H9 (cell line): ENCODE results near the gene HYAL3. TPM values are rescaled to one million over a fixed set of nuclear protein-coding genes. Genes with fewer than 3 reads are reported as not detected.

Source experiments
- DNase-seq: peaks from one replicate; pipeline ENCODE4 v3.0.0-alpha.2; 2017
- H2AFZ ChIP-seq: one replicate; pipeline ENCODE4 v1.6.1; 2013; ENCODE audit warnings: mild to moderate bottlenecking, low read length, control low read depth, moderate library complexity
- H2AK5ac ChIP-seq: 2 replicates; pipeline ENCODE4 v1.6.1; 2013; ENCODE audit warnings: low read length, control low read depth, mixed read lengths; ENCODE audit not compliant: insufficient read length
- H2BK120ac ChIP-seq: one replicate; pipeline ENCODE4 v1.6.1; 2013; ENCODE audit warnings: low read depth, mild to moderate bottlenecking, low read length, control low read depth, inconsistent platforms; ENCODE audit not compliant: poor library complexity, severe bottlenecking
- H2BK12ac ChIP-seq: 2 replicates; pipeline ENCODE4 v1.6.1; 2013; ENCODE audit warnings: low read length, control low read depth, mixed read lengths, low read depth; ENCODE audit not compliant: insufficient read length
- H2BK15ac ChIP-seq: 2 replicates; pipeline ENCODE4 v1.6.1; 2013; ENCODE audit warnings: low read depth, low read length, control low read depth
- H2BK20ac ChIP-seq: one replicate; pipeline ENCODE4 v1.6.1; 2013; ENCODE audit warnings: low read depth, mild to moderate bottlenecking, low read length, control low read depth, inconsistent platforms; ENCODE audit not compliant: poor library complexity, severe bottlenecking
- H2BK5ac ChIP-seq: 2 replicates; pipeline ENCODE4 v1.6.1; 2013; ENCODE audit warnings: low read length, control low read depth, mixed read lengths; ENCODE audit not compliant: insufficient read length
- H3K14ac ChIP-seq: 2 replicates; pipeline ENCODE4 v1.6.1; 2013; ENCODE audit warnings: low read length, control low read depth; ENCODE audit not compliant: insufficient read depth
- H3K18ac ChIP-seq: 2 replicates; pipeline ENCODE4 v1.6.1; 2013; ENCODE audit warnings: low read depth, mild to moderate bottlenecking, mixed read lengths, low read length, control low read depth; ENCODE audit not compliant: insufficient read length
- H3K23ac ChIP-seq: 2 replicates; pipeline ENCODE4 v1.6.1; 2013; ENCODE audit warnings: low read length, control low read depth, mixed read lengths, low read depth; ENCODE audit not compliant: insufficient read length
- H3K23me2 ChIP-seq: 2 replicates; pipeline ENCODE4 v1.6.1; 2013; ENCODE audit warnings: low read depth, mild to moderate bottlenecking, mixed read lengths, low read length, control low read depth; ENCODE audit not compliant: insufficient read length, poor library complexity, severe bottlenecking
- H3K27ac ChIP-seq: 2 replicates; pipeline ENCODE4 v1.5.1; 2013; ENCODE audit warnings: low read length, control low read depth, mixed read lengths, low read depth; ENCODE audit not compliant: insufficient read length
- H3K27me3 ChIP-seq: 2 replicates; pipeline ENCODE4 v1.6.1; 2013; ENCODE audit warnings: low read length, control low read depth, inconsistent platforms; ENCODE audit not compliant: insufficient read depth
- H3K4ac ChIP-seq: 2 replicates; pipeline ENCODE4 v1.6.1; 2013; ENCODE audit warnings: low read depth, mild to moderate bottlenecking, control low read depth, inconsistent platforms, low read length, moderate library complexity
- H3K4me1 ChIP-seq: 2 replicates; pipeline ENCODE4 v1.6.1; 2013; ENCODE audit warnings: low read length, control low read depth, inconsistent platforms; ENCODE audit not compliant: insufficient read depth
- H3K4me2 ChIP-seq: 2 replicates; pipeline ENCODE4 v1.6.1; 2013; ENCODE audit warnings: low read length, control low read depth, mixed read lengths; ENCODE audit not compliant: insufficient read length, insufficient read depth
- H3K56ac ChIP-seq: 2 replicates; pipeline ENCODE4 v1.6.1; 2013; ENCODE audit warnings: low read depth, mild to moderate bottlenecking, mixed read lengths, low read length, control low read depth; ENCODE audit not compliant: insufficient read length
- H3K79me1 ChIP-seq: 2 replicates; pipeline ENCODE4 v1.6.1; 2013; ENCODE audit warnings: low read depth, mild to moderate bottlenecking, moderate library complexity, low read length, control low read depth, inconsistent platforms; ENCODE audit not compliant: insufficient read depth, poor library complexity, severe bottlenecking
- H3K79me2 ChIP-seq: 2 replicates; pipeline ENCODE4 v1.6.1; 2013; ENCODE audit warnings: low read length, control low read depth, inconsistent platforms; ENCODE audit not compliant: insufficient read depth
- H3K9ac ChIP-seq: 2 replicates; pipeline ENCODE4 v1.6.1; 2013; ENCODE audit warnings: low read length, control low read depth, mixed read lengths; ENCODE audit not compliant: insufficient read length; ENCODE audit errors: extremely low read depth
- H3K9me3 ChIP-seq: one replicate; pipeline ENCODE4 v1.6.1; 2013; ENCODE audit warnings: low read depth, low read length, inconsistent platforms; ENCODE audit not compliant: control insufficient read depth
- H3T11ph ChIP-seq: one replicate; pipeline ENCODE4 v1.6.1; 2013; ENCODE audit warnings: mild to moderate bottlenecking, low read length, control low read depth, inconsistent platforms
- H4K20me1 ChIP-seq: one replicate; pipeline ENCODE4 v1.6.1; 2013; ENCODE audit not compliant: control insufficient read depth, insufficient read length, insufficient read depth
- H4K5ac ChIP-seq: 2 replicates; pipeline ENCODE4 v1.6.1; 2013; ENCODE audit warnings: low read depth, mild to moderate bottlenecking, mixed read lengths, low read length, control low read depth; ENCODE audit not compliant: insufficient read length
- H4K8ac ChIP-seq: replicated peaks from 2 replicates; pipeline ENCODE4 v1.6.1; 2013; ENCODE audit warnings: low read length, control low read depth, mixed read lengths, low read depth; ENCODE audit not compliant: insufficient read length
- H4K91ac ChIP-seq: 2 replicates; pipeline ENCODE4 v1.6.1; 2013; ENCODE audit warnings: low read depth, mild to moderate bottlenecking, moderate library complexity, mixed read lengths, low read length, control low read depth; ENCODE audit not compliant: insufficient read length
- H3K27ac Mint-ChIP-seq, 3 experiments: 2 replicates in 2 of 3; 3 replicates in 1 of 3; pipeline ENCODE4 v1.8.0; 2020 to 2021; ENCODE audit warnings: mixed read lengths in 3 of 3, mild to moderate bottlenecking in 1 of 3, moderate library complexity in 1 of 3
- H3K27me3 Mint-ChIP-seq: 2 replicates; pipeline ENCODE4 v1.8.0; 2021; ENCODE audit warnings: low read depth, mild to moderate bottlenecking, moderate library complexity, mixed read lengths
- H3K36me3 Mint-ChIP-seq, 3 experiments: 2 replicates in 2 of 3; 3 replicates in 1 of 3; pipeline ENCODE4 v1.8.0; 2020 to 2021; ENCODE audit warnings: low read depth in 3 of 3, mixed read lengths in 3 of 3; ENCODE audit not compliant: insufficient read depth in 1 of 3
- H3K4me1 Mint-ChIP-seq, 2 experiments: 2 replicates each; pipeline ENCODE4 v1.8.0; 2020; ENCODE audit warnings: mixed read lengths in 2 of 2
- H3K4me3 Mint-ChIP-seq, 2 experiments: 2 replicates in 1 of 2; 3 replicates in 1 of 2; pipeline ENCODE4 v1.8.0; 2020 to 2021; ENCODE audit warnings: mild to moderate bottlenecking in 2 of 2, mixed read lengths in 2 of 2, moderate library complexity in 1 of 2
- H3K9me3 Mint-ChIP-seq, 2 experiments: 2 replicates in 1 of 2; 3 replicates in 1 of 2; pipeline ENCODE4 v1.8.0; 2020; ENCODE audit warnings: mild to moderate bottlenecking in 2 of 2, mixed read lengths in 2 of 2, moderate library complexity in 1 of 2
- WGBS: extraction: QIAGEN DNeasy Blood & Tissue Kit; methylation state at CpG from one replicate; pipeline ENCODE4 v1.1.7; 2013; ENCODE audit warnings: missing lambda C conversion rate, low lambda C conversion rate, mixed read lengths; ENCODE audit not compliant: insufficient read length; ENCODE audit errors: extremely low coverage; 5-methylcytosine and 5-hydroxymethylcytosine counted together
- total RNA-seq: library from RNA; stranded (reverse); gene quantifications from 2 replicates; pipeline ENCODE4 v1.2.1, GENCODE V29; 2021
- TF ChIP-seq, protein P1 (sequence below): fragments of 200-600 bp; sonication (generic); conservative IDR thresholded peaks from 3 replicates; pipeline ENCODE4 v1.8.0; 2021; ENCODE audit warnings: antibody characterized with exemption, mild to moderate bottlenecking

HYAL3 gene
- total RNA-seq, 1 experiment from 2014 or later: 3.1 TPM

DNA sequence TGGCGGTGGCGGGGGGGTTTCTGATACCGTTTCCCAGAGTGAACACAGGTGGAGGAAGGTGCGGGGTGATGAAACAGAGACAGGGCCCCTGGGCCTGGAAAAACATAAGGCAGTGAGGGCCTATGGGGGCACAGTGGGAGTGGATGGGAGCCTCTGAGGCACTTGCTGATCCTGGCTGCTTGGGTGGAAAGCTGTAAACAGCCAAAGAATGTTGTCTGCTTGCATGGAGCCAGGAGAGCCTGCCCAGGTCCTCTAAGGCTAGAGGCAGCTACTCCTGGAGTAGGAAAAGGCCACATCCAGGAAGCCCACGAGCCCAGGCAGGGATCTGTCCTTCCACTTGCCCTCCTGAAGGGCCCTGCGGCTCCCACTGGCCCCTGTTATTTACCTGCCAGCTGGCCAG, 33.2 kb downstream of the HYAL3 start:
- Mint-ChIP-seq H3K4me3 (peak overlapping the region in 1 of 2 experiments; percentile 31; a peak in 1 of 5 replicates), H3K4me1 (peaks cover 46 to 66% of the 10 kb centered on the region in 2 experiments)

More for the DNA sequence above, 33.2 kb downstream of the HYAL3 start:
- Histone ChIP-seq H3K23me2 (no peaks in the 10 kb centered on the region), H3K9ac (no peak overlapping the region), H3K4ac (no peak overlapping the region), H3K14ac (no peak overlapping the region), H2BK120ac (no peak overlapping the region), H3K4me2 (no peak overlapping the region), H3K18ac (no peak overlapping the region), H2AFZ (no peak overlapping the region), H3K27me3 (no peaks in the 10 kb centered on the region), H3K79me1 (no peaks in the 10 kb centered on the region), H2BK5ac (no peak overlapping the region), H2BK20ac (no peak overlapping the region), H3K27ac (no peak overlapping the region), H3K4me1 (peaks cover 5% of the 10 kb centered on the region; the same call in 1 of the 2 replicates), H4K91ac (peak overlapping the region; percentile 36), H4K8ac (no peak overlapping the region), H4K20me1 (no peaks in the 10 kb centered on the region), H2AK5ac (no peak overlapping the region), H3T11ph (no peak overlapping the region), H3K79me2 (no peaks in the 10 kb centered on the region), H2BK15ac (no peak overlapping the region), H2BK12ac (no peak overlapping the region), H3K23ac (no peak overlapping the region), H3K9me3 (no peaks in the 10 kb centered on the region), H3K56ac (no peak overlapping the region), H4K5ac (no peak overlapping the region)
- Mint-ChIP-seq H3K36me3 (no peaks in the 10 kb centered on the region), H3K9me3 (no peaks in the 10 kb centered on the region), H3K27ac (peak overlapping the region in 2 of 3 experiments; percentile 77 to 87; a peak in 3 of 7 replicates), H3K27me3 (peaks cover 5% of the 10 kb centered on the region; the same call in 1 of the 2 replicates)
- no peak for DNase-seq
- WGBS: no CpG with 5 or more reads among the region's 6 CpGs
- TF ChIP-seq, protein P1, sequence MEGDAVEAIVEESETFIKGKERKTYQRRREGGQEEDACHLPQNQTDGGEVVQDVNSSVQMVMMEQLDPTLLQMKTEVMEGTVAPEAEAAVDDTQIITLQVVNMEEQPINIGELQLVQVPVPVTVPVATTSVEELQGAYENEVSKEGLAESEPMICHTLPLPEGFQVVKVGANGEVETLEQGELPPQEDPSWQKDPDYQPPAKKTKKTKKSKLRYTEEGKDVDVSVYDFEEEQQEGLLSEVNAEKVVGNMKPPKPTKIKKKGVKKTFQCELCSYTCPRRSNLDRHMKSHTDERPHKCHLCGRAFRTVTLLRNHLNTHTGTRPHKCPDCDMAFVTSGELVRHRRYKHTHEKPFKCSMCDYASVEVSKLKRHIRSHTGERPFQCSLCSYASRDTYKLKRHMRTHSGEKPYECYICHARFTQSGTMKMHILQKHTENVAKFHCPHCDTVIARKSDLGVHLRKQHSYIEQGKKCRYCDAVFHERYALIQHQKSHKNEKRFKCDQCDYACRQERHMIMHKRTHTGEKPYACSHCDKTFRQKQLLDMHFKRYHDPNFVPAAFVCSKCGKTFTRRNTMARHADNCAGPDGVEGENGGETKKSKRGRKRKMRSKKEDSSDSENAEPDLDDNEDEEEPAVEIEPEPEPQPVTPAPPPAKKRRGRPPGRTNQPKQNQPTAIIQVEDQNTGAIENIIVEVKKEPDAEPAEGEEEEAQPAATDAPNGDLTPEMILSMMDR: no peak
